HG03565 (cell line): ENCODE data around the gene ZFHX3.

ENCODE experiments used
- ATAC-seq: cut with Tn5 transposase; IDR thresholded peaks from one replicate; pipeline ENCODE4 v1.9.1; 2021; ENCODE audit warnings: mild to moderate bottlenecking, moderate library complexity; ENCODE audit not compliant: unreplicated experiment

ZFHX3 gene

DNA sequence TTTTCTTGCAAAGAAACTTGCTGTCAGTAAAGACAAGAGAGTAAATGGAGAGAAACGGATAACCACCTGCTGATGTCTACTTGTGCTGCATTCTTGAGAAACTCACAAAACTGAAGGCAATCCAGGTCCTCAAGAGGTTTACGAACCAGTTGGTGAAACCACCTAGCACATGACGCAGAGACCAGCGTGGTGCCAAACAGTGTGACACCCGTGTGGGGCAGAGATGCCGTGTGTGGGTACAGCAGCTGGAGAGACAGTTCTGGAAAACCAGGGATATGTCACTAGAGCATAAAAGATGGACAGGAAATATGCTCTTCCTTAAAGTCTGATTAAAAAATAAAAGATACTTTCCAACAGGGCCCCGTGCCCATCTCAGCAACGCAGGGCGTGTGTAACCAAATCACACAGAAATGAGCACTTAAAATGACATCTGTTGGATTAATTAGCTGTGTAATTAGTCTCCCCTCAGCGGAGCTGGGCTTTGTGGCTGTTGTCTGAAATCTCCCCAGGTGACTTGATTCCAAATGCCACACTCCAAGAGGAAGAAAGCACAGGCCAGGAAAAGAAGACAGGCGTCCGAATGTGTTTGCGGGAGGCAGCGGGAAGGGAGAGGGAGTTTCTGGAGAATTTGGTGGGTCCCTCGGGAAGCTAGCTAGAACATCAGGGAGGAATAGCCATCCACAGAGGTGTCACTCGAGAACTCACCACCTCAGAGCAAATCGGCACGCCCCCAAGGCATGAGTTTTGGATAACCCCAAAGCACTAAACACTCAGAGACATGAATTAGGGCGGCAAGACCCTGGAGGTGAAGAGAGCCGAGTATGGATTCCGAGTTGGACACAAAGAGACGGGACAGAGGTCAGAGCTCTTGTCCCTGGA is 109.8 kb downstream of the ZFHX3 start:
- ATAC-seq = no peak

DNA sequence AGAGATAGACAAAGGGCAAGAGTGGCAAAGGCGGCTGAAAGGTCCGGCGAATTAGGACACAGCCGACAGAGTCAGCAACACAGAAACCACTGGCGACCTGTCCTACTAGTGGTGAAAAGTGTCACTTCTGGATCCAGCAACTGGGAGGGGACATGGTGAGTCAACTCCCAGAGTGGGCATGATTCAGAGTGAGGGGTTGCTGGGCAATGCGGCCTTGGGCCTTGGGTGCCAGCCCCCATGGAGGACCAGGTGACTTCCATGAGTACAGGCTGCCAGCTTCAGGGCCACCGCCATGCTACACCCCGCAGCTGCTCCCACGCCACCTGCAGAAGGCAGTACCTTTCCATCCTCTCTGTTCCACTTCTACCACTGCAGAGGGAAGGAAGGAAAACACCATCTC is 110.6 kb downstream of the ZFHX3 start:
- ATAC-seq = no peak

DNA sequence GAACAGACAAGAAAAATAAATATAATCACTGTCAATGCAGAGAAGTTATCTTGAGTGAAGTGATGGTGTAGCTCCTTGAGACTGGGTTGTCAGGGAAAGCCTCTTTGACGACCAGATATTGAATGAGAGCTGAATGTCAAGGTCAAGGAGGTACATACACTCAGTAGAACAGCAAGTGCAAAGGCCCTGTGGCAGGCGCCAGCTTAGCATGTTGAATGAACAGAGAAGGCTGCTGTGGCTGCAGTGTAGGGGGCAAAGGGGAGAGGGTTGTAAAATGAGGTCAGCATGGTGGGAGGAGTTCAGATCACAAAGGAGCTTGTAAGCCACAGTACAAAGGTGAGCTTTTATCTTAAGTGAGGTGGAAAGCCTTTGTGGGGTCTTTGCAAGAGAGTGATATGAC is 111.5 kb downstream of the ZFHX3 start:
- ATAC-seq = no peak

DNA sequence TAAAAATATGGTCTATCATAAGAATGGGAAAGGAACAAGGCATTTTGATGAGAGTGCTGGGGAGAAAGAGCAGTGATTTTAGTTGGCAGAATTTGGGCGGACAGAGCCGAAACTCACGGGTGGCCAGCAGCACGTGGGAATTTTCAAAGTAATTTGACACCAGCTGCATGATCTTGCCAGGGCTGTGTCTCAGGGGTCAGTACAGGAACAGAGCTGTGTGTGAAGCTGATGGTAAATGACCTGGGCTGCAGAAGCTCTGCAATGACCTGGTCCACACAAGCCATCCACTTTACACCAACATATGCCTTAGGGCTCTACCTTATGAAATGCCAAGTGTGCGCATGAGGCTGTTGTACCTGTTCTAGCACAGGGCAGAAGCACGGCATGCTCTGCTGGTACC is 112.0 kb downstream of the ZFHX3 start:
- ATAC-seq = no peak

DNA sequence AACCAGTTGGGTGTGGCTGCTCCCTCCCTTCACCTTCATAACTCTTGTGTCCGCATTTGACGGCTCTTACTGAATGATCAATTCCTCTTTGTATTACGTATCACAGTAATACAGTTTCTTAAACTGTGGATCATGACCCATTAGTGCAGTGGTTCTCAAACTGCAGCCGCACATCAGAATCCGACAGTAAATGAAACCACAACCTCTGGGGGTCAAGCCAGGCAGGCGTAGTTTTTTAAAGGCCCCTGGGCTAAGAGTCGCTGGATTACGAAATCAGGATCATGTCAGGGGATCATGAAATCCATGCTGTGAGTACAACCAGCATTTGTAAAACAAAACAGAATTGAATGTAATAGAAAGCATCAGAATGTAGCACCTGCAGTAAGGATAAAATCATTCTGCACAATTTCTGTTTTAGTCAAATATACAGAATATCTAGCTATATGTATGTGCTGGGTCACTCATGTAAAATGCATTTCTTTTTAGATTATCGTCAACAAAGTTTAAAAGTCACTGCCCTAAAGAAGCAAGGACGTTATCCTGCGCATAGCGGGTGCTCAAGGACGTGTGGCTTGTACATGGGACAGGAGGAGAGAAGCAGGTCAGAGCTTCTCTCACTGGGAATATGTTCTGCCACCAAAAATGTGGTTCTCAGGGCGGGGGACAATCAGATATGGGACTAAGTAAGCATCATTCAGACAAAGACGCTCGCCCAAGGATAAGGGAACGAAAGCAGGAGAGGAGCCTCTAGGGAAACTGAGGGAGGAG is 113.1 kb downstream of the ZFHX3 start:
- ATAC-seq = no peak

DNA sequence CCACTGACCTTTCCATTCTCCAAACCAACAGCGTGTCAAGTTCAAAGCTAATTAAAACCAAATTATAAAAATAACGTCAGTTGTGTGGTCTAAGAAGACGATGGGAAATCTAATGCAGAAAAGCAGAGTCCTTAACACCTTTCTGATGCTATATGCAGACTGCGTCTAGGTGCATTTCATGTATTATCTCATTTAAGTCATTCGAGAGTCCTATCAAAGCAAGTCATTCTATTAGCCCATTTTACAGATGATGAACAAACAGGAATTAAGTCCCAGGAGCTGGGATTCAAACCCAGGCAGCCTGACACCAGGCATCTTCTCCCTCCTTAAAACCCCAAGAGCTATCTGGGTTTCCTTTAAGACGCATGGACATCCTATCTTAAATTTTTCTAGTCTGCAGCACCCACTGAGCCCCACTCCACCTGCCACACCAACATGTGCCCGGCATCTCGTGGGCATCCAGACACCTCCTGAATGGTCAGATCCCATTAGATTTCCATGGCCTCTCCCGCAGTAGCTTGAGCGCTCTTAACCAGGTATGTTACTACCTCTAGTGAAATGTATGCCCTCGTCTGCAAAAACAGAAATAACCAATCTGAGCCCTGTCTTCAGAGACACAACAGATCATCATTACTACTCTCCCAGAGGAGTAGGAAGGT is 115.1 kb downstream of the ZFHX3 start:
- ATAC-seq = no peak

DNA sequence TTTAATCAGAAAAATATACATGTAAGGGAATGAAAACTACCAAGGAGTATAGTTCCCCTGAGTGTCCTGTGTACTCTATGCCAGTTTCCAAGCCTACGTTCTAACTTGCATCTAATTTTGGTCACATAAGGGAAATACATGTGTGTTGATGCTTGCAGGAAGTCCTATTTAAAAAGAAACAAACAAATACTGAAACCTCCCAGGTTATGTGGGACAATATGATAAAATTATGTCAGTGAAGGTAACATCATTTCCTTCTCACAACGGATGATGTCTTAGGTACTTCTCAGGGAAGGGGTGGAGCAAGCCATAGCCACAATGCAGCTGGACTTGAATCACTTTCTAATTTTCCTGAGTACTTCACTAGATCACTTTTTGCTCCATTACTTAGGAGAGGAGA is 115.9 kb downstream of the ZFHX3 start:
- no peak for ATAC-seq

DNA sequence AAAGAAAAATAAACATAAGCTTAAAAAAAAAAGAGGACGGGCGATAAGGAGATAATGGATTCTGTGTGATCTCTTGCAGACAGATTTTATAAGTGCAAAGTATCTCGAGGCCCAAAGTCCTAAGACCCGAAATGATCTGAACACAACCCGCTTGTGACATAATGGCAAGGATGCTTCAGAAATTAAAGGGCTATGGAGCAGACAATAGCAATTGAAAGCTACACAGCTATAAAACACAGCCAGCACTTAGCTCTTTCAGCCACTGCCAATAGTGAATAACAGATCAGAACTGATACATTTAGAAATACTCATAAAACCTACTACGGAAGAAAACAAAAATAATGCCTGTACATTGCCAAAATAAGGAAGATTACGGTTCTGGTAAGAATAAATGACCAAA is 117.5 kb downstream of the ZFHX3 start:
- no peak for ATAC-seq

DNA sequence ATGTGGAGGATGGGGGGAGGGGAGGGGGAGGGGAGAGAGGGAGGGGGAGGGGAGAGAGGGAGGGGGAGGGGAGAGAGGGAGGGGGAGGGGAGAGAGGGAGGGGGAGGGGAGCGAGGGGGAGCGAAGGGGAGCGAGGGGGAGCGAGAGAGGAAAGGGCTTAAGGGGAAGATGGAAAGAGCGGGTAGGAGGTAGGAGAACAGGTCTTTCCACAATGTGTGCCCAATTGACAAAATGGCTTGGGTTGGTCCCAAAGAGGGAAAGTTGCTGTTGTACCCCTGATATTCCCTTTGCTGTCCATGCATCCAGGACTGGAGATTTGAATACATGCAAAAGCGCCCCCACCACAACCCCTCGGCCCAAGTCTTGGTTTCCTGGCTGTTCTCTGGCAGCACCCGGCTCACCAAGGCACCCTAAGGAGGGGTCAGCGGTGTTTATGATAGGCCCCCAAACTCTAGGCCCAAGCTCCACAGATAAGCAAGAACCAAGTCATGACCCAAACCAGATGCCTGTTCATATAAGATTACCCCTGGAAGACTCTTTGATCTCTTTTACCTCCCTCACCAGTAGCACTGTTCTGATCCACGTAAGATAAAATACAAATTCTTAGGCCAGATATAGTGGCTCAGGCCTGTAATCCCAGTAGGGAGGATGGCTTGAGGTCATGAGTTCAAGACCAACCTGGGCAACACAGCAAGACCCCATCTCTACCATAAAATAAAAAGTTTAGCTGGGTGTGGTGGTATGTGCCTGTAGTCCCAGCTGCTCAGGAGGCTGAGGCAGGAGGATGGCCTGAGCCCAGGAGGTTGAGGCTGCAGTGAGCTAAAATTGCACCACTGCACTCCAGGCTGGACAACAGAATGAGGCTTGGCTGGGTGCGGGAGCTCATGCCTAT is 119.6 kb downstream of the ZFHX3 start:
- no peak for ATAC-seq

DNA sequence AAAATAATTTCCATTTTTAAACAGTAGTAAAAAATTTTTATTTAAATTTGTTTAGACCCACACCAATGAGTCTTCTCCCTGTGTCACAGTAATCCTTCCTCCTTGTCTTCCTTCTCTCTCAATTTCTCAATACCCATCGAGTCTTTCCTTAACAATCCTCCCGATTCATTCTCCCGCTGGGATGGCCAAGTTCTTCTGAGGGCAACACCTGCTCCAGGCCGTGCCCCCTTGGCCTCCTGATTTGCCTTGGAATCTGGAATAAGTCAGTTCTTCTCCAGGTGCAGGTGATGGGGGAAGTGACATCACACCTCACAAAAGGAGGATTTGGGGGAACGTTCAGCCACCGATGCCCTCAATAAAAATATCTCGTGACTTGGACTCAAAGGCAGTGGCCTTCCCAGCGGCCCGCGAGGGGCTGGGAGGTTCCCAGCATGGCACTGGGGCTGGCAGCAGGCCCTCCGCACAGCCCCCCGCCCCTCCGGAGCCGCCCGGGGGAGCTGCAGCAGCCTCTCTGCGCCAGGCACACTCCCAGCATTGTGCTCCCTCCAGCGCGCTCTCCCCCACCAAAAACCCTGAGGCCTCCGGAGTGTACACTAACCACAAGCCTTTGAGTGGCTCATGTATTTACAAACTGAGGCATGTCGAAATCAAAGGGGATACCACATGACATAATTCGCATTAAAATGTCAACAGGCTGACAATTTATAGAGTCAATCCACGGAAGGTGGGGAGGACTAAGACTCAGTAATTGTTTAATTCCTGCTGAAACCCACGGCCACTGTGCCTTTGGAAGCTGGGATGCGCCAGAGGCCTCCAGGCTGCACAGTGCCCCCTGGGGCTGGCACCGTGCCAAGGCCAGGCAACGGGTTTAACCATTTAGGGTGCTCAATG is 120.5 kb downstream of the ZFHX3 start:
- no peak for ATAC-seq

DNA sequence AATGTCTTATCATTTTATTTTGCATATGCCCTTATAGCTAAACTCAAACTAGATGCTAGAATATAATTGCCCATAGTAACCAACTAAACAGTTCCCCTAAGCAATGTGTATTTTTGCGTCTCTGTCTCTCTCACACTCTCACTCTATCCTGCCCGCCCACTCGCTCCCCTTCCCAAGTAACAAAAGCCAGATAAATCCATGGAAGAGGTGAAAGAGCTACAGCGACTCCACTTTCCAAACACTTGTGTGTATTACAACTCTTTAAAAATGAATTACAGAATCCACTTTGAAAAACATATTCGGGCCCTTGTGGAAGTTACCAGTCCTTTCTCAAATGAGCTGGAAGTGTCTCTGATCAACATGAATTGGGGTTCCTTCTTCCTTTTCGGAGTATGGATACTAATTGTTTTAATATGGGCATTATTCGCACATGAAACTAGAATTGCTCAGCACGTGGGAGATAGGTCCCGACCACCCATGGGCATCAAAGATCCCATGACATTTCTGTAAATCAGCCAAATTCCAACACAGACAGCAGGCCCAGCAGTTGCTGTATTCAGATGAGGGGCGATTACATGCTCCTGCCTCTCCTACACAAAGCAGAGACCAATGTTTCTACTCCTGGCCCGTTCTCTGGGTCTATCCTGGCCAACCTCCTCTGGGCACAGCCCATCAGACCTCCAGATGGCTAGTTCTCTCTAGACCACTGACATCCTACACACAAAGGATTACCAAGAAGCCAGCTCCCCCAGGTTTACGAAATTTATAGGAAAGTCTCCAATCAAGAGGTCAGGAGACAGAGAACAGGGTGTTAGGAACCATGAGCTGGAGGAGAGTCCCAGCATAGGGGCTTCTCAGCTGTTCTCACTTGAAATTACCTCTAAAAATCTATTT is 121.5 kb downstream of the ZFHX3 start:
- no peak for ATAC-seq

DNA sequence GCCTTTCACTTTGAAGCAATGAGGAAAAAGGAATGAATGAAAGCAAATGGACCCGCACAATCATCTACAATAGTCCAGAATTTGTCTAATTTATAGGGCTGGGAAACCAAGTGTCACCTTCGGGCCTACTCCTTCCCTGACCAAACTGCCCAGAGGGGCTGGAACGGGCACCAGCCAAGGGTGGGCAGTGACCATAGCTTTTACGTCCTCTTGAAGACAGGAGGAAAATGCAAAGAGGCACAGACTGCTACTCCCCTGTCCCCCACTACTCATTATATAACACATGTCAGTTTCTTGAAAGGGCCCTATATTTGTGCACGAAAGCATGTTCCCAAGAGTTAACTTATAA is 122.3 kb downstream of the ZFHX3 start:
- no peak for ATAC-seq

DNA sequence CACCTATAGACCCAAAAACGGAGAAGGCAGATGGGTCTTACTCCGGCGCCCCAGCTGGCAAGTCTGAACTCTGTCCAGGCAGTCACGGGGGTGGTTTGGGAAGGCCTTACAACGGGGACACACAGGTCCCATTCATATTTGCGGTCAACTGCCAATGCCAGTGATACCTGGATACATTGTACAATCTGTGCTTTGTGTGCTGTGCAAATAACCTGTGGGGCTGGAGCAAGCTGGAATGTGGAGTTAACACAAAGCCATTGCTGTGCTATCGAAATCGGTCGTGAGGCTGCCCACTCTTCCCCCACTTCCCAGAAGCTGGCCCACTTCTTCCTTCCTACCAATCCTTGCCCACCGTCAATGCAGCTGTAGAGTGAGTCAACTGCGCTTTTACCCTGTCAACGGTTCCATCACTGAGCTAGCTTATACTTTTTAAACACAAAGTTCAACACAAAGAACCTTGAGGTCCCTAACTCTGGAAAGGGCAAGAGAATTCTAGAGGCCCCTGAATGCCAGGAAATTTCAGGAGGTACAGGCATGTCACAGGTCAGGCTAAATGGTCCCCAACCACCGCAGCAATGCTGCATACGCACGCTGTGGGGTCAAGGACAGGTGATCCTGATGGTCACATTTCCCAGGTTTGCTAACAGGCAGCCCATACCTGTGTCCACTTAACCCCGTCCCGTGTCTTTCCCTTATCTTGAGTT is 122.8 kb downstream of the ZFHX3 start:
- no peak for ATAC-seq

DNA sequence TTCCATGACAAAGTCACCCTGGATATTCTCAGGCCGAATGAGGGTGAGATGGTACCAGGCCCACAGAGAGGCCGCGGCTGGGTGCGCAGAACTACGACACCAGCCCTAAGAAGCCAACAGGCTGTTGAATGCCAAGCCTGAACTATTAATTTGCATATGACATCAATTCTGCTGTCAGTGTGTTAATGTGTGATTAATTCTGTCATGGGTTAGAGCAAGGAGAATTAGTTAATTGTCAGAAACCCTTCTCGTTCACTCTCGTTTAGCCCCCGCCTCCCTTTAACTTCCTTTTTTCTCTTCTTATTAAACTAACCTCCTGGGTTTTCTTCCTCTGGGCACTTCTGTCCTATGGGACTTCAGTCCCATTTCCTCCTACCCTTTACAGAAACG is 123.4 kb downstream of the ZFHX3 start:
- ATAC-seq = no peak

DNA sequence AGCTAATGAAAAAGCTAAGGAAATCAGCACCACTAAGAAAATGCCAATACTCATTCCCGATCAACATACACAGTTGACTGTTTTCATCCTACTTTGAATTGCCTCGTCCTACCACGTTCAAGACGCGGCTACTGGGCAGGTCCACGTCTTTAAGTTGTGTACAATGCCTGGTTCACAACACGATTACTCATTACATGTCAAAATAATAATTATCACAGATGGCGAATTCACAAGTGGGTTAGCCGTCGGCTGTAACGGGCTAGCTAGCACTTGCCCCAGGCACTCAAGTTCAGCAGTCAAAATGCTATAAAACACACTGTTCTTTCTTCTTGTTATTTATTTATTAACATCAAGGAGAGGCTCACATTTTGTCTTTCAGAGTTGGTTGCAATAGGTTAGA is 124.2 kb downstream of the ZFHX3 start:
- no peak for ATAC-seq

DNA sequence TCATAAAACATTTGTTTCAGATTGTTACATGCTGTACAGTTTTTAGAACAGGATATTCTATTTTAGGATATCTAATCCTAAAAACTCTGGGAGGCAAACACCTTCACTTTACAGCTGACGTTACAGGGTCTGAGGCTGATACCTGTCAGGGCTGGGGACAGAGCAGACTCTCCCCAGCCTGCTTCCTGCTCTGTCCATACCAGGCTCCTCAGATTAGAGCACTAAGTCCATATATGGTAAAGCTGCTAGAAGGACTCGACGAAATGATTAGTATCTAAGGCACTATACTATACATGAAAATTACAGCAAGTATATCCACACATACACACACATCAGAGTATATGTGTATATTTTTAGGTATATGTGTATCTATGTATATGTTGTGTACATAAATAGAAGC is 125.2 kb downstream of the ZFHX3 start:
- ATAC-seq = no peak

DNA sequence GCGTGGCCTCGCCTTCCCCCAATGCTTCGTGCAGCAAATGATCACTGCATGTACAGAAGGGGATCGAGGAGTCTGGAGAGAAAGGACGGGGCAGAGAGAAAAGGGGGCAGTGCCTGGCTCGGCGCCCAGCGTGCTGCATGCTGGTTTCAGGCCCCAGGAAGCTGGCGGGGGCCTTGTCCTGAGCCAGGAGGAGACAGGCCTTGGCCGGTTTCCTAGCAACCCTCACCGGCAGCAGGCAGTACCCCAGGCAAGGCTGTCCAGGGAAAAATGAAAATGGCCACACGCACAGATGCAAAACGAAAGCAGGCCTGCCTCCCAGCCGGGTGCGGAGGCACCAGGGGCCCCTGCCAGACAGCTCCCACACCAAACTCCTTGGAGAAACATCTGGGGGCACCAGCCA is 126.3 kb downstream of the ZFHX3 start:
- no peak for ATAC-seq

DNA sequence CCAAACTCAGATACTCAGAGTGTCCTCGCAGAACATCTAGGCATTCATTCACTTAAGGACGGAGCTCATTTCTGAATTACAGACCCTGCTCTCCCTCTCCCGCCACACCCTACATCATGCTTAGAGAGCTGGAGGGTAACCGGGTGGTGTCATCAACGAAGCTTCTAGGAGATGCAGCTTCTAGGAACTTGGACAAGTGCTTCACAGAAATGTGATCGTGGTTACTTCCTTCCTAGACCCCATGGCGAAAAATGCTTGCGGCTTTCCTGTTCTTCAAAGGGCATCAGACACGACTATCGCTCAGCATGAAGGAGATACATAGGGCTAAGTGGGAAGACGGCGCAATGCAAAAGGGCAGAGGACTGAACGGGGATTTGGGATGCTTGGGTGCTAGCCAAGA is 126.8 kb downstream of the ZFHX3 start:
- ATAC-seq = no peak
